A172 (cell line): ENCODE measurements around the gene SHANK2. TPM values are rescaled to one million over a fixed set of nuclear protein-coding genes. Genes with fewer than 3 reads are reported as not detected.

ENCODE experiments used
- DNase-seq: peaks from one replicate; pipeline ENCODE4 v3.0.0-alpha.2; 2015; ENCODE audit warnings: low spot score
- total RNA-seq: library from RNA; depleted of rRNA; stranded (reverse); fragments of >200 nt; shearing (Covaris generic); gene quantifications from 2 replicates; pipeline ENCODE4 v1.2.3, GENCODE V29; 2014

Gene SHANK2
- total RNA-seq, 1 experiment from 2014 or later, result 0.02 TPM

DNA sequence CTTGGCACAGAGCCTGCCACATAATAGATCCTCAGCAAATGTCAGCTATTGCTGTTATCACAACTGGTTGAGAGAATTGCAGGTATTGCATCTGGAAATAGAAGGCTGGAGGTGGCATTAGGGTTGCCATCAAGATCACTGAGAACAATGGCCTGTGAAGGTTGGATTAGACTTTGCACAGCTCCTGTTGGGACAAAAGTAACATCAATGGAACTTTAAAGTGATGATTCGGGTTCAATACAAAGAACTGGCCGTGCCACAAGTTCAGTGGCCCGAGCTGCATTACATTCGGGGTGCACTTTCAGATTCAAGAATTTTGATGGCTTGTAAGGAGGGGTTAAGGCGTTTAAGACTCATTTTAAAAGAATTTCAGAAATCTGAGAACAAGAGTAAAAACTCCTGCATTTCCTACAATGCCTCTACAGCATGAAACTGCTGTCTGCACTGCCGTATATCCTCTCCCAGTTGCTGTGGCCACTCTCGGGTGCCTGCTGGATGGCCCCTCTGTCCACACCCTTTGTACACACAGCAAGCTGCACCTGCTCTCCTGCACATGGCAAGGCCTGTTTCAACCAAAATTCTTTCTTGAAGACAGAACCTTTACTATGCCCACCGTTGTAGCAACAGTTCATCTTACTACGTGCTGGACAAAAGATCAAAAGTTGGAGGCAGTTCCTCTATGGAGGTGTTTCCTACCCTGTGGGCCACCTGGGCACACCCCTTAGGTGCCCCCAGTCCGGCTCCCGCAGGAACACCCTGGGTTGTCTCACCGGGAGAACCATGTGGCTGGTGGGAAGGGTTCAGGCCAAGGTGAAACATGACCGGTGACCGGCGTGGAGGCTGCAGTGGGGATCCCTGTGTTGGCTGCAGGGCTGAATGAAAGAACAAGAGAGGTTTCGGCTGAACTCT, 17.5 kb upstream of the SHANK2 start:
- DNase-seq, result peak; percentile 37

DNA sequence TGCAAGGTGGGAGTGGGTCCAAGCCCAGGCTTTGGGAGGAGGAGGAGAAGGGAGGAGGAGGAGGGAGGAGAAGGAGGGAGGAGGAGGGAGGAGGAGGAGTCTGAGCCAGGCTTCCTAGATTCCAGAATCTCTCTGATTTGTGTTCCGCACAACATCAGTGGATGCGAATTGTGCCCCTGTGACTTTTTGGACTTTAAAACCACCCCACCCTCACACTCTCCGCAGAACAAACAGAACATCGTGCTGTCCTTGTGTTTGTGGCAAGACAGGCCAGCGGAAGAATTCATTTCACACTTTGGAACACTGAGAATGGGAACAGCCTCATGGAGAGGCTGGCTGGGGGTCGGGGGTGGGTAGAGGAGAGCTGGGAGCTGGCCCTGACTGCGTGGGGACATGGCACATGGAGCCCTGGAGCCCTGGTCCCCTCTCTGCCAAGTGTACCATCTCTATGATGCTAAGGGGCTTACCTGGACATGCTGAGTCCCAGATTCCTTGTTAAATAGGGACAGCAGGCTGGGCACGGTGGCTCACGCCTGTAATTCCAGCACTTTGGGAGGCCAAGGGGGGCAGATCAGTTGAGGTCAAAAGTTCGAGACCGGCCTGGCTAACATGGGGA, 16.4 kb upstream of the SHANK2 start:
- no peak for DNase-seq

GRCh38 chr11:71267807-71268421, 15.5 kb upstream of the SHANK2 start:
- DNase-seq, result no peak

- no peak for DNase-seq
Observed at GRCh38 chr11:71266114-71266833, 13.9 kb upstream of the SHANK2 start.

GRCh38 chr11:71265559-71266092, 13.2 kb upstream of the SHANK2 start:
- DNase-seq, result no peak

DNA sequence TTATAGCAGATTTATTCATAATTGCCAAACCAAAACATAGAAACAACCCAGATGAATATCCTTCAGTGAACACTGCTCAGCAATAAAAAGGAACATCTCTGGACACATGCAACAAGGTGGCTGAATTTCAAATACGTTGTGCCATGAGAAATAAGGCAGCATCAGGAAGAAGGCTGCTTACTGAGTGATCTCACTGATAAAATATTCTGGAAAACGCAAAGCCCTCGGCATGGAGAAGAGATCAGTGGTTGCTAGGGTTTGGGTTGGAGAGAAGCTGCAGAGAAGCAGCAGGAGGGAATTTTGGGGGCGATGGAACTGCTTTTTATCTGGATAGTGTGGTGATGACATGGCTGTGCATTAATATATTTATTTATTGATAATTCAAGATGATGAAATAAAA, 11.0 kb upstream of the SHANK2 start:
- DNase-seq, result peak; percentile 16

- DNase-seq, result no peak
Observed at GRCh38 chr11:71255800-71256479, 3.6 kb upstream of the SHANK2 start.

GRCh38 chr11:71255323-71255722, 2.9 kb upstream of the SHANK2 start:
- DNase-seq, result no peak

DNA sequence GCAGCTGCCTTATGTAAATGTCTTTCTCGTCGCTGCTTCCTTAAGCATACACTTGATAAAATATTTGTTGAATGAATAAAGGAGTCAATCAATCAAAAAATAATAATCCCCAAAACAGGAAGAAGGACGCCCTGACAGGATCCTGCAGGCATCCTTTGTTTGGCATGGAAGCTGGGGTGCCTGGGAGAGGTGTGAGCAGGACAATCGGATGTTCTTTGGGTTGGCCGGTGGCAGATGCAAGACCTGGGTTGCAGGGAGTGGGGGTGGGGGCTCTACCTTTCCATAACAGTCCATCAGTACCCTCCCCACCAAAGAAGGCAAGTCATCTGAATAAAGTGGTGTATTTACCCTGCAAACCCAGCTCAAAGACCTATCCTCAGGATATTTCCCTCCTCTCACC, 1.4 kb upstream of the SHANK2 start:
- no peak for DNase-seq

DNA sequence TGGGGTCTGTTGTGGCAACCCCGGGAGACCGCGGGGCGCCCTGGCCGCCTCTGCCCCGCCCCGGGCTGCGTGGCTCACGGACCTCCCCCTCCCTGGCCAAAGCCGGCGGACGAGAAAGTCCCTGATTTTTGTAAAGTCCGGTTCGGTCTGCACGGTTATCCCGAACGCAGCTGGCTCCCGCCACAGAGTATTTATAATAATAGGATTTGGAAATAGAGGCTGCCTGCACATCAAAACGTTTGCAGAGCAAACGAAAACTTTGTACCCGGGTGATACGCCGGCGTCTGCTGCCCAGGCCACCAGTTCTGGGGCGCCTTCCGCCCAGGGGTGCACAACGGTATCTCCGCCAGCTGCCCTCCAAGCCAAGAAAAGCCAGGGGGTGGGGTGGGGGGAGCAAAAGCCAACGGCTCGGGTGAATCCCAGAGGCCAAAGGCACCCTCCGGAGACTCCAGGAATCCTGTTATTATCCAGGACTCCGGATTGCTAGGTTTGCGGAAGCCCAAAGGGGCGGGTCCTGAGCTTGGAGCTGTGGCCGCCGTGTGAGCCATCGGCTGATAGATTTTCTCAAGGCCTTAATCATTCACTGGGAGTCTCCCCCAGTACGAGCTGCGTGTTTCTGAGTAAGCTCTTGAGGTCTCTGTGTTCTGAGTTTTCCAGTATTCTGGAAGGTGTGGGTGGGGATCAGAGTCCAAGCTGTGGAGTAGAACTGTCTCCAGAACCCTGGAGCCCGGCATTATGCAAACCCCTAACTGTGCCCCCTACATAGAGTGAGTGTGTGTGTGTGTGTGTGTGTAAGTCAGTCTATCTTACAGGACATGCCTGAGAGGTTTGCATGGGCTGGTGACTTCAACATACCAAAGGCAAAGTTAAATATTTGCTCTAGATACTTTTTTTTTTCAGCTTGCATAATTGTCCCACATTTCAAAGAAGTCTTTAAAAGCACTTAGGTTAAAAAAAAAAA, 673 bp upstream of the SHANK2 start:
- no peak for DNase-seq

DNA sequence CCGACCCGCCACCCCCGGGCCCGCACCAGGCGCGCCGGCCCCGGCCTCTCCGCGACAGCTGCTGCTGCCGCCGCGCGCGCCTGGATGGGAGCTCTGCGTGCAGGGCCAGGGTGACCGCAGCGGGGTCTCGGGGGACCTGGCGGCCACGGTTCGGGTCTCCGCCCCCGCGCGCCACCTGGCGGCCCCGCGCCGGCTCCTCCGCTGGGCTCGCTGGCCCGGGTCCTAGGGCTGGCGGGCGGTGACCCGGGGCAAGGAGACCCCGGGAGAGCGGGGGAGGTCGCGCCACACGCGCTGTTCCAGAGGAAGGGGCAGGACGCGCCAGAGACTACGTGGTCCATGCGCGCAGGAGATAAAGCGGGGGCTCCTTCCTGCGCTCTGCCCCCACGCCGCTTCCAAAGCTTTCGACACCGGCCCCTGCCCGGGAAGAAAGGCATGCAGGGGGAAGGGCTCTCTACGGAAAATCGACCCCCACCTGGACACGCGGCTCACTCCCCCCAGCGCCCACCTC, 562 bp downstream of the SHANK2 start:
- no peak for DNase-seq

DNA sequence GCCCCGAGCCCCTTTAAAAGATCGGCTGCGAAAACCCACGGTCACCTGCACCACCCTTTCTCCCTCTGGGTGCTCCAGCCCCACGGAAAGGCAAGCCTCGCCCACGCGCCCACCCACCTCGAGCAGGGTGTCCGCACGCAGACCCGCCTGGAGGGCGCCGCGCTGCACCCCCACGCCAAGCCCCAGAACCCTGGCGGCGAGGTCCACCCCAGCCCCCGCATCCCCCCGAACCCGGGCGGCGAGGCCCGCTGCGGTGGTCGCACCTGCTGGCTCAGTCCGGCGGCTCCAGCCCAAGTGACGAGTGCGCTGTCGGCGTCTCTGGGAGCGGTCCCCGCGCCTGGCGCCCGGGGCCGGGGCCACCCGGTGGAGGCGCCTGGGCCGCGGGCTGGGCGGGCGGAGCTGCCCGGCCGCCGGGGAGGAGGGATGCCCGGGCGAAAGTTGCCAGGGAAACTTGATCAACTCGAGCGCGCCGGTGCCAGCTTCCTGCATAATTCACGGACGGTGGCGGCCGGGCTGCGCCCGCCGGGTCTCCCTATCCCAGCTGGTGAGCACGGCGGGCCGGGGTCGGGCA, 1.1 kb downstream of the SHANK2 start:
- no peak for DNase-seq

GRCh38 chr11:71250523-71251150, 1.7 kb downstream of the SHANK2 start:
- no peak for DNase-seq

- DNase-seq, result no peak
Observed at GRCh38 chr11:71249301-71249700, 3.1 kb downstream of the SHANK2 start.

GRCh38 chr11:71248656-71249055, 3.7 kb downstream of the SHANK2 start:
- no peak for DNase-seq

- no peak for DNase-seq
Observed at GRCh38 chr11:71248251-71248570, 4.2 kb downstream of the SHANK2 start.

GRCh38 chr11:71247551-71248250, 4.7 kb downstream of the SHANK2 start:
- DNase-seq, result no peak

- no peak for DNase-seq
Observed at GRCh38 chr11:71246559-71246958, 5.8 kb downstream of the SHANK2 start.
